Measurements from ENCODE around the gene MAP3K20.
"Not testable (repeated sequence)": the region's sequence is repeated elsewhere in the genome, so short reads cannot be mapped to it uniquely, and the experiment has no call there.

The MAP3K20 gene

GRCh38 chr2:173164396-173164795, 88.8 kb downstream of the MAP3K20 start:
- no peak for DNase-seq

- no peak for DNase-seq
These were observed 90.0 kb downstream of the MAP3K20 start for GRCh38 chr2:173165443-173166238.

- no peak for DNase-seq
These were observed 95.7 kb downstream of the MAP3K20 start for GRCh38 chr2:173171321-173171720.

- no peak for DNase-seq
These were observed 96.4 kb downstream of the MAP3K20 start for GRCh38 chr2:173171924-173172643.

GRCh38 chr2:173174339-173174738, 98.7 kb downstream of the MAP3K20 start:
- DNase-seq: not testable (repeated sequence)

GRCh38 chr2:173175222-173175621, 99.6 kb downstream of the MAP3K20 start:
- no peak for DNase-seq

- no peak for DNase-seq
These were observed 106.3 kb downstream of the MAP3K20 start for GRCh38 chr2:173181982-173182381.

- DNase-seq: no peak
These were observed 108.7 kb downstream of the MAP3K20 start for GRCh38 chr2:173184031-173185004.

GRCh38 chr2:173185437-173185836, 109.8 kb downstream of the MAP3K20 start:
- DNase-seq: no peak

- no peak for DNase-seq
These were observed 112.5 kb downstream of the MAP3K20 start for GRCh38 chr2:173187941-173188788.

- DNase-seq: no peak
These were observed 116.0 kb downstream of the MAP3K20 start for GRCh38 chr2:173191601-173192000.

- no peak for DNase-seq
These were observed 116.4 kb downstream of the MAP3K20 start for GRCh38 chr2:173192071-173192470.

GRCh38 chr2:173193925-173194324, 118.3 kb downstream of the MAP3K20 start:
- no peak for DNase-seq

GRCh38 chr2:173195100-173195499, 119.5 kb downstream of the MAP3K20 start:
- no peak for DNase-seq

- DNase-seq: no peak
These were observed 120.4 kb downstream of the MAP3K20 start for GRCh38 chr2:173196080-173196479.

GRCh38 chr2:173196638-173197037, 121.0 kb downstream of the MAP3K20 start:
- no peak for DNase-seq

GRCh38 chr2:173198327-173198726, 122.7 kb downstream of the MAP3K20 start:
- no peak for DNase-seq

- no peak for DNase-seq
These were observed 123.6 kb downstream of the MAP3K20 start for GRCh38 chr2:173199294-173199693.

- DNase-seq: no peak
These were observed 126.9 kb downstream of the MAP3K20 start for GRCh38 chr2:173202570-173202969.

GRCh38 chr2:173204316-173204715, 128.7 kb downstream of the MAP3K20 start:
- DNase-seq: no peak

- DNase-seq: no peak
These were observed 129.7 kb downstream of the MAP3K20 start for GRCh38 chr2:173205375-173205774.

- not testable (repeated sequence) for DNase-seq
These were observed 131.5 kb downstream of the MAP3K20 start for GRCh38 chr2:173207124-173207523.

All from activated effector memory CD4-positive, alpha-beta T cell treated with Interleukin-2 at 50 U/mL for 16 hours (primary cell).